Gastroesophageal sphincter (tissue), 3 donors: ENCODE data around the gene PRG3.

Experiments
- EP300 ChIP-seq: sonication (generic); formaldehyde crosslinking; IDR thresholded peaks from one replicate; pipeline ENCODE4 v1.6.1; 2017; ENCODE audit warnings: antibody characterized with exemption, mild to moderate bottlenecking
- POLR2AphosphoS5 ChIP-seq: sonication (generic); formaldehyde crosslinking; IDR thresholded peaks from one replicate; pipeline ENCODE4 v1.6.1; 2017; ENCODE audit warnings: antibody characterized with exemption
- TF ChIP-seq, protein P1 (sequence below), 4 experiments: fragments of 200-600 bp in 2 of 4; fragments of 450-650 bp in 2 of 4; sonication (generic) in 1 of 4; IDR thresholded peaks; one replicate each; pipeline ENCODE4 v1.5.1; 2017 to 2019; ENCODE audit warnings: antibody characterized with exemption in 4 of 4, mild to moderate bottlenecking in 2 of 4, moderate library complexity in 2 of 4

- TF ChIP-seq POLR2AphosphoS5 (no peak), EP300 (no peak)
- TF ChIP-seq, protein P1, sequence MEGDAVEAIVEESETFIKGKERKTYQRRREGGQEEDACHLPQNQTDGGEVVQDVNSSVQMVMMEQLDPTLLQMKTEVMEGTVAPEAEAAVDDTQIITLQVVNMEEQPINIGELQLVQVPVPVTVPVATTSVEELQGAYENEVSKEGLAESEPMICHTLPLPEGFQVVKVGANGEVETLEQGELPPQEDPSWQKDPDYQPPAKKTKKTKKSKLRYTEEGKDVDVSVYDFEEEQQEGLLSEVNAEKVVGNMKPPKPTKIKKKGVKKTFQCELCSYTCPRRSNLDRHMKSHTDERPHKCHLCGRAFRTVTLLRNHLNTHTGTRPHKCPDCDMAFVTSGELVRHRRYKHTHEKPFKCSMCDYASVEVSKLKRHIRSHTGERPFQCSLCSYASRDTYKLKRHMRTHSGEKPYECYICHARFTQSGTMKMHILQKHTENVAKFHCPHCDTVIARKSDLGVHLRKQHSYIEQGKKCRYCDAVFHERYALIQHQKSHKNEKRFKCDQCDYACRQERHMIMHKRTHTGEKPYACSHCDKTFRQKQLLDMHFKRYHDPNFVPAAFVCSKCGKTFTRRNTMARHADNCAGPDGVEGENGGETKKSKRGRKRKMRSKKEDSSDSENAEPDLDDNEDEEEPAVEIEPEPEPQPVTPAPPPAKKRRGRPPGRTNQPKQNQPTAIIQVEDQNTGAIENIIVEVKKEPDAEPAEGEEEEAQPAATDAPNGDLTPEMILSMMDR (IDR thresholded peaks at IDR 0.05) = no peak
Observed at GRCh38 chr11:57403802-57404147, 22.8 kb upstream of the PRG3 start.
